Activated CD4-positive, alpha-beta T cell treated with anti-CD3 and anti-CD28 coated beads, Interleukin-2, amount 10 ng/mL, durations not matched to agents 7 days and 5 days (primary cell): ENCODE data around the gene GRIN2C. TPM values are rescaled to one million over a fixed set of nuclear protein-coding genes. Genes with fewer than 3 reads are reported as not detected.
"Not testable (repeated sequence)": the region's sequence is repeated elsewhere in the genome, so short reads cannot be mapped to it uniquely, and the experiment has no call there.

ENCODE experiments used
- CTCF ChIA-PET: fragments of 350-600 bp; sonication (Branson Sonifier 250); formaldehyde crosslinking; loops from one replicate; lab custom pipeline; 2021; ENCODE audit warnings: antibody characterized with exemption; lab: Charles Lee
- POLR2A ChIA-PET: fragments of 350-600 bp; sonication (Branson Sonifier 250); formaldehyde crosslinking; loops from one replicate; lab custom pipeline; 2021; ENCODE audit warnings: antibody characterized with exemption; lab: Charles Lee
- DNase-seq: peaks from one replicate; pipeline ENCODE4 v3.0.0-alpha.2; 2020
- H3K27ac Mint-ChIP-seq: one replicate; pipeline ENCODE4 v1.8.0; 2021; ENCODE audit warnings: mild to moderate bottlenecking, moderate library complexity, mixed read lengths
- H3K27me3 Mint-ChIP-seq: one replicate; pipeline ENCODE4 v1.8.0; 2021; ENCODE audit warnings: mixed read lengths
- H3K36me3 Mint-ChIP-seq: one replicate; pipeline ENCODE4 v1.8.0; 2021; ENCODE audit warnings: low read depth, mixed read lengths
- H3K4me1 Mint-ChIP-seq: one replicate; pipeline ENCODE4 v1.8.0; 2021; ENCODE audit warnings: mixed read lengths
- H3K4me3 Mint-ChIP-seq: one replicate; pipeline ENCODE4 v1.8.0; 2021; ENCODE audit warnings: mild to moderate bottlenecking, moderate library complexity, mixed read lengths
- H3K9me3 Mint-ChIP-seq: one replicate; pipeline ENCODE4 v1.8.0; 2021; ENCODE audit warnings: mixed read lengths
- total RNA-seq, 2 experiments: library from RNA; stranded (reverse); gene quantifications; one replicate each; pipeline ENCODE4 v1.2.3, GENCODE V29; 2021

Gene GRIN2C
- total RNA-seq, result under 1 TPM; 0.20 to 0.25 TPM

DNA sequence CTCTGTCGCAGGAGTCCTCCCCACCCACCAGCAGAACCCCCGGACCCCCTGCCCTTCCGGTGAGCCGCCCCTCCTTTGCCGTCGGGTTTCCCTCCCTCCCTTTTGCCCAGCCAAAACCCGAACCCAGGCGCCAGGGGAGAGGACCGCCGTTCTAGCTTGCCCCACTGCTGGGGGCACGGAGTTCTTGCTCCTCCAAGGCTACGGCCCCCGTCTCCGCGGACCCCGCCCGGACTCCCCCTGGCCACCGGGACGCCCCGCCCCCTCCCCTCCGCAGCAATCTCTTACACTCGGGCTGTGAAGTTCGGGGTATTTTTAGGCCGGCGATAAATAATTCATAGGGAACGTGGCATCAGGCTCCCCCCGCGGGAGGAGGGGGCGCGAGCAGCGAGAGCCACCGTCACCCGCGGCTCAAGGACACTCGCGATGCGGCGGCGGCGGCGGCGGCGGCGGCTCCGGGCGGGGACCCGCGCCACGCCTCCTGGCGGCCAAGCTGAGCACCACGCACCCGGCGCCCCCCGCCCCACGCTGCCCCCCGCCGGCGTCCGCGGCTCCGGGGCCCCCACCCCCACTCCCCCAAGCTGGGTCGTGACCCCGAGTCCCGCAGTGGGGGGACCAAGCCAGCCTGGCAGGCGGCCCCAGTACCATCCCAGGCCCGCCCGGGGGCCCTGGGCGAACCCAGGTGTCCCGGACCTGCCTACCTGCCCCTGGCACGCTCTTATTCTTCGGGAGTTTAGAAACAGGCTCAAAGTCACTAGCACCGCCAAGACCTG, at the start of gene GRIN2C:
Gene GRIN2C, minus strand, starts transcription at position 427 of the 770 bp plus-strand sequence. CDS start 4,793 bp downstream, outside the sequence.
- Mint-ChIP-seq H3K4me3 (no peak within 1 kb of the TSS), H3K36me3 (peaks cover 1% of the 10 kb centered on the region), H3K27me3 (peaks cover 58% of the 10 kb centered on the region), H3K9me3 (no peaks in the 10 kb centered on the region), H3K27ac (peak within 1 kb of the TSS; percentile 21), H3K4me1 (peaks cover 7% of the 10 kb centered on the region)
- peak; percentile 19 for DNase-seq
- CTCF ChIA-PET, result interaction anchor here (0.8 to 2.7 kb wide), 6 partner anchors 12 to 202 kb away, joined by 3 to 9 read pairs (median 4); no protein-coding TSS in a partner anchor
- POLR2A ChIA-PET, result no interaction called here

DNA sequence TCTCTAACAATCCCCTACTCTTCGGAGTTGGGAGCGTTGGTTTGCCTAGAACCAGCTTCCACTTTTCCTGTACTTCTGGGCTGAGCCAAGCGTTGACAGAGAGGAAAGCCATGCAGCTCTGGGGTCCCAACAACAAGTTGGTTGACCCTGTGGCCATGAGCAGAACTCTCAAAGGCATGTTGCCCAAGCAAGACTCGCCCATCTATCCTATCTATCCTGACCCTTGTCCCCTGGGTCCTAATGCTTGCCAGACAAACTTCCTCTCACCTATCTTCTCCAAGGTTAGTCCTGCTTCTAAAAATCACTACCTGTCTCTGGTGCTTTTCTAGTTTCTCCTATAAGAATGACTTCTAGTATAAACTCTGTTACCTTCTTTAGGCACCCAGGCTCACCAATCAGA, 49.4 kb upstream of the GRIN2C start:
- H3K27ac Mint-ChIP-seq, H3K27me3 Mint-ChIP-seq, H3K4me1 Mint-ChIP-seq, DNase-seq, H3K9me3 Mint-ChIP-seq, H3K4me3 Mint-ChIP-seq, POLR2A ChIA-PET, CTCF ChIA-PET, H3K36me3 Mint-ChIP-seq: not testable (repeated sequence)

DNA sequence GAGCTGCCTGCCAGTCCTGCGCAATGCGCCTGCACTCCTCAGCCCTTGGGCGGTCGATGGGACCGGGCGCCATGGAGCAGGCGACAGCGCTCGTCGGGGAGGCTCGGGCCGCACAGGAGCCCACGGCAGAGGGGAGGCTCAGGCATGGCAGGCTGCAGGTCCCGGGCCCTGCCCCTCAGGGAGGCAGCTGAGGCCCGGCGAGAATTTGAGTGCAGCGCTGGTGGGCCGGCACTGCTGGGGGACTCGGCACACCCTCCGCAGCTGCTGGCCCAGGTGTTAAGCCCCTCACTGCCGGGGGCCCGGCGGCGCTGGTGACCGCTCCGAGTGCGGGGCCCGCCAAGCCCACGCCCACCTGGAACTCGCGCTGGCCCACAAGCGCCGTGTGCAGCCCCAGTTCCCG, 47.3 kb upstream of the GRIN2C start:
- no peaks in the 10 kb centered on the region for H3K36me3 Mint-ChIP-seq
- ChIA-PET CTCF (interaction anchor here (0.6 to 1.2 kb wide), 3 partner anchors 12 to 150 kb away, joined by 3 to 4 read pairs (median 3); no protein-coding TSS in a partner anchor), POLR2A (no interaction called here)
- DNase-seq, result no peak
- H3K9me3 Mint-ChIP-seq, result no peaks in the 10 kb centered on the region
- H3K4me1 Mint-ChIP-seq, result peaks cover 2% of the 10 kb centered on the region
- no peak overlapping the region for H3K27ac Mint-ChIP-seq
- H3K27me3 Mint-ChIP-seq, result peaks cover 8% of the 10 kb centered on the region
- H3K4me3 Mint-ChIP-seq, result no peak overlapping the region

DNA sequence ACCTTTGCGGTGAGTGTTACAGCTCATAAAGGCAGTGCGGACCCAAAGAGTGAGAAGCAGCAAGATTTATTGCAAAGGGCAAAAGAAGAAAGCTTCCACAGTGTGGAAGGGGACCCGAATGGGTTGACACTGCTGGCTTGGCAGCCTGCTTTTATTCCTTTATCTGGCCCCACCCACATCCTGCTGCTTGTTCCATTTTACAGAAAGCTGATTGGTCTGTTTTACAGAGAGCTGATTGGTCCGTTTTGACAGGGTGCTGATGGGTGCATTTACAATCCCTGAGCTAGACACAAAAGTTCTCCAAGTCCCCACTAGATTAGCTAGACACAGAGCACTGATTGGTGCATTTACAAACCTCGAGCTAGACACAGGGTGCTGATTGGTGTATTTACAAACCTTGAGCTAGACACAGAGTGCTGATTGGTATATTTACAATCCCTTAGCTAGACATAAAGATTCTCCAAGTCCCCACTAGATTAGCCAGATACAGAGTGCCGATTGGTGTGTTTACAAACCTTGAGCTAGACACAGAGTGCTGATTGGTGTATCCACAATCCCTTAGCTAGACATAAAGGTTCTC, 46.6 kb upstream of the GRIN2C start:
- H3K27ac Mint-ChIP-seq, H3K27me3 Mint-ChIP-seq, H3K36me3 Mint-ChIP-seq, POLR2A ChIA-PET, H3K4me1 Mint-ChIP-seq, H3K9me3 Mint-ChIP-seq, DNase-seq, H3K4me3 Mint-ChIP-seq: not testable (repeated sequence)
- CTCF ChIA-PET, result interaction anchor here (0.6 to 1.2 kb wide), 4 partner anchors 13 to 445 kb away, joined by 3 to 4 read pairs (median 3); no protein-coding TSS in a partner anchor

DNA sequence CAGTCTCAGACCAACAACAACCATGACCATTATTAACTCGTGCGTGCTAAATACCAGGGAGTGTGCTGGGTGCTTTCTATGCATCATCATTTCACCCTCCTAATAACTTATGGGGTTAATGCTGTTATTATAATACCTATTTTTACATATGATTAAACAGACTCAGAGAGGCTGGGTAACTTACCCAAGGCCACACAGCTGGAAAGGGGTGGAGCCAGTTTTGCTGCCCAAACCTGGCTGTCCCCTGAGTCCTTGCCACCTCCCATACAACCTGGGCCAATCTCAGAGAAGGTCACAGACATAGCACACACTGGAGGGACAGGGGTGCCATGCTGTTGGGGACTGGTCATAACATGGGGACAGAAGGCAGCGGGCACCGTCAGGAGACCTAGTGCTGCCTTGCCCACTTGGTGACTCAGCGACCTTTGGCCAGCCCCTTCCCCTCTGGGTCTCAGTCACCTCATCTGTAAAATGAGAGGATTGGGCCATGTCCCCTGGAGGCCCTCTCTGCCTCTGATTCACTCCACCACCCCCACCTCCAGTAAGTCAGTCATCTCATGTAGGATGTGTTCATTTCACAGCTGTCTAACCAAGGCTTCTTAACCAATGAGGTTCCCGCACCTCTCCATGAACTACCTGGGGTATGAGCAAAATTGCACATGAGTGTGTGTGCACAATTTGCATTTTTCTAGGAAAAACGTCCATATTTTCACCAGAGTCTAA, 45.2 kb upstream of the GRIN2C start:
- H3K4me3 Mint-ChIP-seq, result no peak overlapping the region

DNA sequence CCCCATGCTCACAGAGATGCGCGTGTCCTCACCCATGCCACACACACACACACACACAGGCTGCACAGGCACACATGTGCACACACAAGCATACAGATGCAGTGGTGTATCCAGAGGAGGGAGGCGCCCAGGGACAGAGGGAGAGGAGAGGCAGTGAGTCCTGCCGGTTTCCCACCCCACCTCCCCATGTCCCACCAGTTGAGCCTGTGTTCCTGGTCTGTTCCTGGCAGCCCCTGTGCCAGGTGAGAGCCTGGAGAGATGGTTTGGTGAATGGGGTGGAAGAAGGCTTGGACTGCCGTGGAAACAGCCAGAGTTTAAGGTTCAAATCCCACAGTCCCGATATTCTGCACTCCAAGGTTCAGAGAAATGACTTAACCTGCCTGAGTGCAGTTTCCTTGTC, 44.0 kb upstream of the GRIN2C start:
- Mint-ChIP-seq H3K27ac (no peak overlapping the region), H3K9me3 (no peaks in the 10 kb centered on the region), H3K27me3 (peaks cover 12% of the 10 kb centered on the region), H3K4me3 (no peak overlapping the region), H3K36me3 (no peaks in the 10 kb centered on the region), H3K4me1 (peaks cover 2% of the 10 kb centered on the region)
- ChIA-PET POLR2A (no interaction called here), CTCF (no interaction called here)
- DNase-seq, result no peak

More for the DNA sequence above, 45.2 kb upstream of the GRIN2C start:
- no peak for DNase-seq
- CTCF ChIA-PET, result no interaction called here
- no peaks in the 10 kb centered on the region for H3K9me3 Mint-ChIP-seq
- H3K36me3 Mint-ChIP-seq, result no peaks in the 10 kb centered on the region
- H3K27me3 Mint-ChIP-seq, result peaks cover 8% of the 10 kb centered on the region
- POLR2A ChIA-PET, result no interaction called here
- peak overlapping the region; percentile 41 for H3K27ac Mint-ChIP-seq
- peaks cover 2% of the 10 kb centered on the region for H3K4me1 Mint-ChIP-seq

DNA sequence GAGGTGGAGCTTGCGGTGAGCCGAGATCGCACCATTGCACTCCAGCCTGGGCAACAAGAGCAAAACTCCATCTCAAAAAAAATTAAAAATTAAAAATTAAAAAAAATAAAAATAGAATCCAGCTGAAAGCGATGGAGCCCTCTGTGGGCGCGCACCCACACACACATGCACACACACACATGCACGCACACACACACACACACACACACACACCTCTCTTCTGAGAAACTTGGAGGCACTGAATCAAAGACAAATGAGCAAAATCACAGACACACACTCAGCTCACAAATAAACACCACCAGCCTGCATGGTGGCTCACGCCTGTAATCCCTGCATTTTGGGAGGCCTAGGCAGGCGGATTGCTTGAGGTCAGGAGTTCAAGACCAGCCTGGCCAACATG, 43.3 kb upstream of the GRIN2C start:
- ChIA-PET CTCF (interaction anchor here (1.5 kb wide), 1 partner anchor 59 kb away, joined by 5 read pairs; no protein-coding TSS in a partner anchor), POLR2A (no interaction called here)
- no peak for DNase-seq
- H3K27ac Mint-ChIP-seq, result no peak overlapping the region
- no peaks in the 10 kb centered on the region for H3K36me3 Mint-ChIP-seq
- H3K4me3 Mint-ChIP-seq, result no peak overlapping the region
- H3K9me3 Mint-ChIP-seq, result no peaks in the 10 kb centered on the region
- peaks cover 12% of the 10 kb centered on the region for H3K27me3 Mint-ChIP-seq
- peaks cover 2% of the 10 kb centered on the region for H3K4me1 Mint-ChIP-seq

DNA sequence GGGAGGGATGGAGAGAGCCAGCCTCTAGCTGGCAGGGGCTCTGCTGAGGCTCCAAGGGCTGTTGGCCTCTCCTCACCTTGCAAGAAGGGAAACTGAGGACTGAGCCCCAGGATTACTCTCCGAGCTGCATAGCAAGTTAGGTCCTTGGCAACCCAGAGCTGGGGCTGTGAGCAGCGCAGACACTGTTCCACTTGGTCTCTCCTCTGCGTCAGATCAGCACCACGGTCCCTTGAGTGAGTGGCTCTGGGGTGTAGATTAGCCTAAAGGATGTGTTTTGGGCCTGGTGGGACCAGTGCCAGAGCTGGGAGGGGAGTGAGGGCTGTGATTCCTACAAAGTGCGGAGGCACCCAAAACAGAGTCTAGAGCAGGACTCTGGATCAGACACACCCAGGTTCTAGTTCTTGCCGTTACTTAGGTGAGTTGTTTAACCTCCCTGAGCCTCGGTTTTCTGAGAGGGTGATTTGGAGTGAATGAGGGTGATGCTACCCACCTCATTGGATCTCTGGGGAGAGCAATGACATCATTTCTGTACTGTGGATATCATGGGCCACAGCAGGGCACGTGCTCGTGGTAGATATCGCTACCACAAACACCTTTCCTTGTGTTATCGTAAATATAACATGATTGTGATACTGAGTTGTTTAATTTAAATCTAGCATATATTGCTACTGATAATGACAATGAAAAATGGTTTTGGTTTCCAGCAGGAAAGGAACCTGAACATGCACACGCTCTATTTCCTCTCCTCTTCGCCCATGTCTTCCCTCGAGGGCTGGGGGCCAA, 41.9 kb upstream of the GRIN2C start:
- POLR2A ChIA-PET, result no interaction called here
- Mint-ChIP-seq H3K9me3 (no peaks in the 10 kb centered on the region), H3K4me3 (no peak overlapping the region), H3K27me3 (peaks cover 19% of the 10 kb centered on the region), H3K36me3 (no peaks in the 10 kb centered on the region), H3K4me1 (peaks cover 2% of the 10 kb centered on the region), H3K27ac (no peak overlapping the region)
- no peak for DNase-seq
- CTCF ChIA-PET, result interaction anchor here (0.7 to 1.5 kb wide), 2 partner anchors 57 to 60 kb away, joined by 3 to 5 read pairs; no protein-coding TSS in a partner anchor

DNA sequence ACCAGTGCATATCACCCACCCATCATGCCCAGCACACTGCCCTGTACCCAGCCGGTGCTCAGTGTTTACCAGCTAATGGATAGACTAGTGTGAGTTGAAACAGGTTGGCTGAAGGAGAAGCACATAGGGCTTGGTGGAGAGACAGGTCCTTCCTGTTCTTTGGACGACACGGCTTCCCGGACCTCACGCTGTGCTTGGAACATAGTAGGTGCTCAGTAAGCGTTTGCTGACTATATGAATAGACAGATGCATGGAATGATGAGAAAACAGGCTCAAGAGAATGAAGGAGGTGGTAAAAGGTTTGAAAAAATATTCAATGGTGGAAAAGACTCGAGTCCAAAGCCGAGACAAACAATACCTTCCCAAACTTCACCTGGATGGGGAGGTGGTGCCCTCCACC, 40.5 kb upstream of the GRIN2C start:
- Mint-ChIP-seq H3K4me3 (no peak overlapping the region), H3K4me1 (no peaks in the 10 kb centered on the region), H3K9me3 (no peaks in the 10 kb centered on the region), H3K27me3 (peaks cover 30% of the 10 kb centered on the region), H3K36me3 (no peaks in the 10 kb centered on the region), H3K27ac (no peak overlapping the region)
- ChIA-PET POLR2A (no interaction called here), CTCF (no interaction called here)
- DNase-seq, result no peak

DNA sequence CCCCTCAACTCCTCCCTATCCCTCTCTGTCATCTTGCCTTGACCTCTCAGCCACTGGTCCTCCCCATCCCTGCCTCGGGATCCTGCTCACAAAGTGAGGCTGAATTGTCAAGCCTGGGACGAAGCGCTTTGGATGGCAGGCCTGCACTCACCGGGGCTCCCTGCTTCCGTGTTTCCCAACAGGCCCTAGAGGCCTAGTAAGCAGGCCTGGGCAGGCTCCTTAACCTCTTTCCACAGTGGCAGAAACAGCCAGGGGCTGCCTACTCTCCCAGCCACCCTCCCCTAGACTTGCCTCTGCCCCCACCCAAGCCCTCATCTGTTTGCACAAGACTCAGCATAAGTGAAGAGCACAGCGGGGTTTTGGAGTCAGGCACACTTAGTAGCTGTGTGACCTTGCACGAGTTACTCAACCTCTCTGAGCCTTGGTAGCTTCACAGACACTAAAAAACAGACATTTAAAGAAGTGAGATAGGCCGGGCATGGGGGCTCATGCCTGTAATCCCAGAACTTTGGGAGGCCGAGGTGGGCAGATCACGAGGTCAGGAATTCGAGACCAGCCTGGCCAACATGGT, 38.8 kb upstream of the GRIN2C start:
- no peak for DNase-seq
- no peaks in the 10 kb centered on the region for H3K9me3 Mint-ChIP-seq
- peaks cover 36% of the 10 kb centered on the region for H3K27me3 Mint-ChIP-seq
- no peak overlapping the region for H3K4me3 Mint-ChIP-seq
- CTCF ChIA-PET, result no interaction called here
- no peaks in the 10 kb centered on the region for H3K36me3 Mint-ChIP-seq
- POLR2A ChIA-PET, result no interaction called here
- H3K27ac Mint-ChIP-seq, result no peak overlapping the region
- peaks cover 3% of the 10 kb centered on the region for H3K4me1 Mint-ChIP-seq

DNA sequence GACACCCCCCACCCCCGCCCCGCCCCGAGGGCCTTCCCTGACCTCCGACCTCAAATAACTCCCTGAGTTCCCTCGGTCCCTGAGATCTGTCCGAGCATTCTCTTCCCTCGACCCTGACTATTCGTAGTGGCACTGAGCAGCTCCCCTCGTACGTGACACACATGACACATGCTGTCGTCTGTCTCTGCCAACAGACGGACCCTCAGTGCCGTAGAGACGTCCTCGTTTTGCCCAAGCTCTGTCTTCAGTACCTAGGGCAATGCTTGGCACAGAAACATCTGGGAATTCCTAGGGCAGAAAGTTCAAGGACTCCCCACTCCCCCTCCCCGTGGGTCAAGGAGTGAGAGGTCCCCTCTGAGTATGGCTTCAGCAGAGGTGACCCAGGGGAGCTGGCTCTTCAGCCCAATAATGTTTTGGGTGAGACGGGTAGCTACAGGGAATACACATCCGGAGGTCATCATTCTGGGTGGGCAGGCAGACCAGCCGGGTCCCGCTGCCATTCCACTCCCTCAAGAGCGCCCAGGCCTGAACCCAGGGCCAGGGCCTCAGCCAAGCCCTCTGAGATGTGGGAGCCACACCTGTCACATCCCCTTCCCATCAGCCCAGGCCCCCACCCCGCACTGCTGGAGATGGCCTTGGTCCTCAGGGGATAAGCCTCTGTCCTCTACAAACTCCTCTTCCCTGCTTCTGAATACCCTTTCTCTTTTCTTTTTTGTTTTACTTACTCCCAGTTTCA, 34.4 kb upstream of the GRIN2C start:
- ChIA-PET POLR2A (no interaction called here), CTCF (interaction anchor here (1.2 to 1.6 kb wide), 3 partner anchors 19 to 65 kb away, joined by 3 to 4 read pairs (median 3); partner anchors contain the start of gene OTOP2)
- H3K27ac Mint-ChIP-seq, result no peak overlapping the region
- H3K27me3 Mint-ChIP-seq, result peaks cover 50% of the 10 kb centered on the region
- peaks cover 5% of the 10 kb centered on the region for H3K4me1 Mint-ChIP-seq
- no peaks in the 10 kb centered on the region for H3K36me3 Mint-ChIP-seq
- peak overlapping the region; percentile 40 for H3K4me3 Mint-ChIP-seq
- no peaks in the 10 kb centered on the region for H3K9me3 Mint-ChIP-seq
- no peak for DNase-seq
